GM19397 (cell line): Measurements from ENCODE around the gene NAV2.

Experiments
- ATAC-seq: cut with Tn5 transposase; IDR thresholded peaks from one replicate; pipeline ENCODE4 v1.9.1; 2021; ENCODE audit warnings: mild to moderate bottlenecking, moderate library complexity; ENCODE audit not compliant: unreplicated experiment

The NAV2 gene

GRCh38 chr11:19714387-19715363, 2.0 kb downstream of the NAV2 start:
- ATAC-seq: no peak

GRCh38 chr11:19715373-19715772, 2.7 kb downstream of the NAV2 start:
- ATAC-seq: no peak

- ATAC-seq: no peak
These were observed 5.4 kb downstream of the NAV2 start for GRCh38 chr11:19718051-19718450.

DNA sequence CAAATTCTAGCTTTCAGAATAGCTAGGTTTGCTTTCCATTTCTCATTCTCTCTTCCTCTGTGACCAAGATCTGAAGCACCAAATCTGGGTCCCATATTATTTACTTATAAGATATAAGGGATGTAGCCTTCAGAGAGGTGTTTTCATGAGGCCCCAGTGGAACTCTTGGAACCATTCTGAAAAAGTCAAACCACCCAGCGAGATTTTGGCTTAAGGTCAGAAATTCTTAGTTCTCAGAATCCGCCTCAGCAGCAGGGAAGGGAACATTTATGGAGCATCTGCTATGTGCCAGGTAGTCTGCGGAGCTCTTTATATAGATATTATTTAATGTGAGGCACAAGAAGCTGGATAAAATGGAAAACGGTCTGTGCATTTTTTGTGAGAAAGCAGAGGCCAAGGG, 6.3 kb downstream of the NAV2 start:
- ATAC-seq: no peak

- ATAC-seq: no peak
These were observed 7.3 kb downstream of the NAV2 start for GRCh38 chr11:19719960-19720359.

DNA sequence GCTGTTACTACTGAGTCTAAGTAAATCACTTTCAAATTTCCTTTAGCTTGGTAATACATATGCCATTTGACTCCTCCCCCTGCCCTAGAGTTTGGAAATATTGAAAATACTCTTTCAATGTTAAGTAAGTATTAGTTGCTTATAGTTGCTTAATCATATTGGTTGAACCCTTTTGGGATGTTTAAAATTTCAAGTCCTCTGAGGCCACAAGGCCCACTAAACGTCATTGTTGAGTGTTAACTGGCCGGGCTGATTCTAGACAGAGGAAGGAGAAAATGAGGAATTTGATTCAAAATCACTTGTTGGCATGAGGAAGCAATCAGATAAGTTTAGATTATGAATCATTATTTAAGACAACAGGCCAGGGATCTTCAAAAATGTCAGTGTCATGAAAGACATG, 8.5 kb downstream of the NAV2 start:
- ATAC-seq: no peak

- no peak for ATAC-seq
These were observed 10.1 kb downstream of the NAV2 start for GRCh38 chr11:19722702-19723101.

- no peak for ATAC-seq
These were observed 11.1 kb downstream of the NAV2 start for GRCh38 chr11:19723572-19724342.

GRCh38 chr11:19724765-19725164, 12.1 kb downstream of the NAV2 start:
- ATAC-seq: no peak

GRCh38 chr11:19725379-19726079, 12.9 kb downstream of the NAV2 start:
- ATAC-seq: no peak

DNA sequence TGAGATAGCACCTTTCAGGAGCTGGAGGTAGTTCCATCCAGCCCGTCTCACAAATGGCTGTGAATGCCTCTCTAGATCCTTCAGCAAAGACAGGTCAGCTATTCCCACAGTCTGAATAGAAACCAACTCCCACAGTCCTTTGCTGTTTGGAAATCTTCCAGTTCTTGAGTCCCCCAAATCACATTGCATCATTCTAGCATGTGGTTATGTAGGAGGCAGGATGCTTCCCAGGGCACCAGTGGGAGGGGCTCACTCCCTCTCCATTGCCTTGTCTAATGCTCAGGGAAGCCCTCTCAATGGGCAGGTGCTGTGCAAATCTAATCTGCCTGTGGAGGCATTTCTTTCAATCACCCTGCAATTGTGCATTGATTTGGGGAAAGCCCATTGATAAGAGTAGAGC, 14.6 kb downstream of the NAV2 start:
- no peak for ATAC-seq

DNA sequence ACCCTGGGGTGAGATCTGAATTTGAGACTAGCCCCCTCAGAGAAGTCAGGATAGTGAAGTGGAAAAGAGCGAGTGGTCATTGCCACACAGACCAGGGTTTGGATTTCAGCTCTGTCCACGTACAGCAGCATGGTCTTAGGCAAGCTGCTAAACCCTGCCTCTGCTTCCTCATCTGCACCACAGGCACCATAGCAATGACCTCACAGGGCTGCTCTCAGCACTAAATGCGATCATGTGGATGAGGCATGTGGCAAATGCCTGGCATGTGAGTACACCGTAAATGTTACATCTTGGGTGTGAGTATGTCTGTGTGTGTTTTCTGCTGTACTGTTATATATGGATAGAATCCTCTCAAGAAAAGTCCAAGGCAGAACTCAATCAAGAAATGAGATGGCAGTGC, 15.8 kb downstream of the NAV2 start:
- no peak for ATAC-seq

- ATAC-seq: no peak
These were observed 16.5 kb downstream of the NAV2 start for GRCh38 chr11:19729141-19729540.

GRCh38 chr11:19730373-19730772, 17.7 kb downstream of the NAV2 start:
- ATAC-seq: no peak

- ATAC-seq: no peak
These were observed 21.5 kb downstream of the NAV2 start for GRCh38 chr11:19734171-19734570.

- ATAC-seq: no peak
These were observed 22.7 kb downstream of the NAV2 start for GRCh38 chr11:19735157-19735908.

DNA sequence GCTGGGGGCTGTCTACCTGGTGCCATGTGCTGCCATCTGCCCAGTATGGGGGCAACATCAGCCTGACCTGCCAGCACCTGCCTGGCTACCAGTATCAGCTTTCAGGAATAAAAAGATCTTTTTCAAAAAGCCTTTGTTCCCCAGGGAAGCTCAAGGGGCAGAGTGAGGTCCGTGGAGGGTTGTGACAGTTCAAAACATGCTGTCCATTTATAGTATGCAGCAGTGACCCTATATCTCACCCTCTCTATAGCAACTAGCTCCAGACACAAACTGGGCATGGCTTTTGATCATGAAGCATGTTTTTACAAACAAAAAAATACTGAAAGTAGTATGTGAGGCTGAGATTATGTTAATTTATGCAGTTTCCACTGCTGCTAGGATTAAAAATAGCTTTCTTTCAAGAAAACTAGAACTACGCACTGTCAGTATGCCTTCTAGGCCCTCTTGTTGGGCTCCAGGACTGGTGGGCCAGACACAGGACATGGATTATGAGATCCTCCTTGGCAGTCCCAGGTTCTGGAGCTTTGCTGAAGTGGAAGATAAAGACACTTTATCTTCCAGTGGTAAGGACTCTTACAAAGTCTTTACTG, 23.4 kb downstream of the NAV2 start:
- no peak for ATAC-seq

DNA sequence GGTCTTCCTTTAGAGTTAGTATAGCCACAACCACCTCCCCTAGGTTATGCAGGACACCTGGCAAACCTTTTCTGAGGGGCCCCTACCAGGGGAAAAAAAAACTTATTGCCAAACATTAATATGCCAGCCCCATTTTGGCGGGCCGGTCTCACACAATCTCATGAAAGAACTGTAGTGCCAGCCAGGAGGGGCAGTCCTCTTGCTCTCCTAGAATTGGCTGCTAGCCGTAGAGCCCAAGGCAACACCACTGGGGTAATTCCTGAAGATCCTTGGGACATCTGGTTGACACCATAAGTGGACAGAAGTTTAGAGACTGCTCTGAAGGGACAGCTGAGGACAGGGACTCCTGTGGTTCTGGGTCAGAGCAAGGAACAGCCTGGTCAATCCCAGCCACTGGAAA, 24.2 kb downstream of the NAV2 start:
- ATAC-seq: no peak

DNA sequence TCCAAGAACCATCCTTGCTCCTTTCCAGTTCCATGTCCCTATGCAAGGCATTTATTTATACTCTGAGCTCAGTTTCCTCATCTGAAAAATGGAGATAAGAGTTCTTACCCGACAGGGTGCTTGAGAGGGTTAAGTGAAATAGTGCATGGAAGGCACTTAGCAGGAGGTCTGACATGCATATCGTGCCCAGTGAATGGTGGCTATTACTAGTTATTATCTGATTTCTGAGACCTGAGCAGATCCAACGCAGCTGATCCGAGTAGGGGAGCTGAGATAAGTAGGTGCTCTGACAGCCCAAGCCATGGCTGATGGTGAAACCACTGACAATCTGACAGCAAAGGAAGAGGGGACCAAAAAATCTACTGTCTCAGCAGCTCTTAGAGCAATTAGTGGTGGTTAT, 24.9 kb downstream of the NAV2 start:
- no peak for ATAC-seq

DNA sequence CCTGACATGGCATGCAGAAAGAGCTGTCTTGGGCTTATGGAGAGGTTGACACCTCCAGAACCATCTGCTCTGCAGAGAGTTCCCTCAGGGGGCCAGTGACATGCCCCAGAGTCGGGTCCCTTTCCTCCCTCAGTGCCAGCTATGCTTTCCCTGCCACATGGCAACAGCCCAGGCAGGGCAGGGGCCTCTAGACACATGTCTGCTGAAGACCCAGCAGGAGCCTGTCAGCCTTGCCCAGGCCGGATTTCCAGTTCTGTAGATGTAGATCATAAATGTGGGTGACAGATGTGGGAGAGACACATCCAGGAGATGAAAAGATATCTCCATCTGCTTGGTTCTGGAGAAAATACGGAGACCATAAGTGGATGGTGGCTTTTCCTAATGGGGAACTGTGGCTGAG, 25.5 kb downstream of the NAV2 start:
- no peak for ATAC-seq
